Measurements from ENCODE around the gene CACNA1E.

- TF ChIP-seq CTCF (conservative IDR thresholded peaks at IDR 0.05; ENCODE audit: low read depth in 2 of 2) (no peak), POLR2AphosphoS5 (IDR thresholded peaks at IDR 0.05; ENCODE audit: low read depth) (no peak), JUNB (IDR thresholded peaks at IDR 0.05; ENCODE audit: unreplicated experiment) (no peak), EZH2phosphoT487 (IDR thresholded peaks at IDR 0.05; ENCODE audit: unreplicated experiment) (no peak), ZNF114 (CRISPR knock-in tag; IDR thresholded peaks at IDR 0.05) (no peak), EZH2 (IDR thresholded peaks at IDR 0.05; ENCODE audit: low read depth, unreplicated experiment) (no peak), CREB1 (CRISPR knock-in tag; IDR thresholded peaks at IDR 0.05; ENCODE audit: low read depth) (no peak), ETS1 (IDR thresholded peaks at IDR 0.05) (no peak), REST (IDR thresholded peaks at IDR 0.05; ENCODE audit: unreplicated experiment) (no peak), NANOG (IDR thresholded peaks at IDR 0.05; ENCODE audit: borderline replicate concordance) (no peak)
Observed at GRCh38 chr1:181807251-181807650, 323.9 kb downstream of the CACNA1E start.
